Effector CD4-positive, alpha-beta T cell (primary cell): ENCODE results near the gene MCRIP2.

ENCODE experiments used
- DNase-seq: peaks from one replicate; pipeline ENCODE4 v3.0.0-alpha.2; 2020

Gene MCRIP2

DNA sequence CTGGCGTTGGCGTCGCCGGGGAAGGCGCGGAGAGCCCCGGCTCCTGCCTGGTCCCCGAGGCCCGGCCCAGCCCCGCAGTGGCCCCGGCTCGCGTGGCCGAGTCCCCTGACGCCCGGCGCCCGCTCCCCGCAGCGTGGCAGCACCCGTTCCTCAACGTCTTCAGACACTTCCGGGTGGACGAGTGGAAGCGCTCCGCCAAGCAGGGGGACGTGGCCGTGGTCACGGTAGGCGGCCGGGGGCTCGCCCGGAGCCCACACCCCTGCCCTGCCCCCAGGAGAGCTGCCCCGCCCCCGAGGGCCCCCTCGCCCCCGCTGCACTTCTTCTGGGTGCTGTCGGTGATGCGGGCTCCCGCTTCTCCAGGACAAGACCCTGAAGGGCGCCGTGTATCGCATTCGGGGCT, 8.0 kb downstream of the MCRIP2 start:
- no peak for DNase-seq

DNA sequence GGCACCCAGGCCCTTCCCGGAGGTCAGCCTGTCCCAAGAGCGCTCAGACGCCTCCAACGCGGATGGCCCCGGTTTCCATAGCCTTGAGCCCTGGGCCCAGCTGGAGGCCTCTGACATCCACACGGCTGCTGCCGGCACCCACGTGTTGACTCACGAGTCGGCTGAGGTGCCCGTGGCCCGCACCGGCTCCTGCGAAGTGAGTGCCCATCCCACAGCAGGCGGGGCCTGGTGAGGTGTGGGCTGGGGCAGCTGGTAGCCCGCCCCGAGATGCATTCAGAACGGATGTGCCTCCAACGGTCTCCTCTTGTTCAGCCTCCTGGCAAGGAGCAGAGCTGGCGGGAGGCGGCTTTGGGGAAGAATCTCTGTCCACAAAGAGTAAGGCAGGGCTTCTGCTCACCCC, 10.2 kb downstream of the MCRIP2 start:
- DNase-seq, result no peak

DNA sequence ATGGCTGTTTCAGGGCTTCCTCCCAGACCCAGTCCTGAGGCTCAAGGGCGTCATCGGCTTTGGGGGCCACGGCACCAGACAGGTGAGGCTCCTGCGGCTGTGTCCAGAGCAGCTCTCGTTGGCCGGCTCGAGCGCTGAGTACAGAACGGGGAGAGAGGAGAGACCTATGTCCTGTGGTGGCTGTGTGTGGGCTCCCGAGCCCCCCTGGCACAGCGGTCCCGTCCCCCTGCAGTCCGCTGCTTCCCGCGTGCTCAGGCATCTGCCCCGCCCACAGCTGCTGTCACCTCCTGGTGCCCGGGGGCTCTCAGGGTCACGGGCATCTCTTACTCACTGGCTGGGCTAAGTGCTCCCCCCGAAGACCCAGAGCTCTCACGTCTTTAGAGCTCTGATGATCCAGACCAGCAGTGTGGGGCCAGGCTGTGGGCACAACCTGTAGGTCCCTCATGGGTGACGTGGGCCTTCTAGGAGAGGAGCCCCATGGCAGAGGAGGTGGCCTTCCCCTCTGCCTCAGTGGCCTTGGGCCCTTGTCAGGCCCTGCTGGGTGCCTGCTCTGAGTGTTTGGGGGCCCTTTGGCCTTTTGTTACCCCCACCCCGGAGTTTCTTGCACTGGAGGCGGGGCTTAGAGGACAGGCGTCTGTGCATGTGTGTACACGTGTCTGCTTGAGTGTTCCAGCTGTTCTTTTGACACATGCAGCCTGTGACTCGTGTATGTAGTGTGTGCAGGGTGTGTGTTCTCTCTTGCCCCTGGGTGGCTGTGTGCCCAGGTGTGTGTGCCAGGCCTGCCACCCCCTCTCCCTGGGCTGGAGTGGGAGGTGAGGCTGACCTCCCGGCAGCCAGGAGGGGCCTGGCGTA, 11.1 kb downstream of the MCRIP2 start:
- no peak for DNase-seq

DNA sequence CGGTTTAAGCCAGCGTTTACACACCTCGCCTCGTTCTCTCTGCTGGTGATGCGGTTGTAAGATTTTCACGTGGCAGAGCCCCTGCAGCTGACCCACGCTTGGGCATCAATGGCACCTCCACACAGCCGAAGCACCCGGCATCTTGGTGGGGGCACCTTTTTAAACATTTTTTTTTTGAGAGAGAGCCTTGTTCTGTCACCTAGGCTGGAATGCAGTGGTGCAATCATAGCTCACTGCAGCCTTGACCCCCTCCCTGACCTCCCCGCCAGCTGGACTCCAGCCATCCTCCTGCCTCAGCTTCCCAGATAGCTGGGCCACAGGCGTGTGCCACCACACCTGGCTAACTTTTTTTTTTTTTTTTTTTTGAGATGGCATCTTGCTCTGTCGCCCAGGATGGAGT, 12.4 kb downstream of the MCRIP2 start:
- DNase-seq, result no peak

DNA sequence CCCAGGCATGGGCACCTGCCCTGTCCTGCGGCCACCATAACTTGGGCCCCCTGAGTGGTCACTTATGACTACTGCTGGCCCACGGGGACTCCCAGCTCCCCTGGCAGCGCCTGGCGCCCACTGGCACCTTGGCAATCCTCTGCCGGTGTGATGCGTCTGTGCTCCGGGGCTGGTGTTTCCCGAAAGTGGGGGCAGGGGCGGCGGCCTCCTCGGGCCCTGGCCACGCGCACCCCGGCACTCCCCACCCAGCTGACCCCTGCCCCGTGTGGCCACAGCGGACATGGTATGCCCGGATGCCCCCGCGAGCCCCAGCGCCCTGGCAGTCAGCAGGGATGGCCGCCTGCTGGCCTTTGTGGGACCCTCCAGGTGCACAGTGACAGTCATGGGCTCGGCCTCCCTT, 15.9 kb downstream of the MCRIP2 start:
- DNase-seq, result no peak

DNA sequence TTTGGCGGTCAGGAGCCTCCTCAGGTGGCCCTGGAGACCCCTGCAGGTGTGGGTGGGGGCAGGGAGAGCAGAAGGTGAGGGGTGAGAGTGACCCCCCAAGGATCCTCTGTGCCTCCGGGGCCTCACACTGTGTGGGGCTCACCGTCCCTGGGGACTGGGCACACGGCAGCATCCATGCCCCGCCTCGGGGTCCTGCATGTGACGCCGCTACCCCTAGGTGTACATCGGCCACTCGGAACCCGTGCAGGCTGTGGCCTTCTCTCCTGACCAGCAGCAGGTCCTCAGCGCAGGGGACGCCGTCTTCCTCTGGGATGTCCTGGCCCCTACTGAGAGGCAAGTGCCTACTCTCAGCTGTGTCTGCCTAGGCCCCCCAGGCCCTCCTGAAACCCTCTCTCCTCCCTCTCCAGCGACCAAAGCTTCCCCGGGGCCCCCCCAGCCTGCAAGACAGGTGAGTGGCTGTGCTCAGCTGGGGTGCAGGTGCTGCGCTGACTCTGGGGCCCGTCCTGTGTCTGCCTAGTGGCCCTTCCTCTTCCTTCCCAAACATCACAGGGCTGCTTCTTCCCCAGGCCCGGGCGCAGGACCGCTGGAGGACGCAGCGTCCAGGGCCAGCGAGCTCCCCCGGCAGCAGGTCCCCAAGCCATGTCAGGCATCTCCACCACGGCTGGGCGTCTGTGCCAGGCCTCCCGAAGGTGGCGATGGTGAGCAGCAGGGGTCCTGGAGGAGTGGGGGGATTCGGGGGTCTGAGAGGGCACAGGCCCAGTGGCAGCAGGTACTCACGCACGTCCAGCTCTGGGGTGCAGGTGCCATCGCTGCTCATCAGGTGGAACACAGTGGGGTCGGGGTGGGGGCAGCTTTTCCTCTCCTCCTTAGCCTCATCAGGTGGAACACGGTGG, 17.3 kb downstream of the MCRIP2 start:
- DNase-seq, result no peak

DNA sequence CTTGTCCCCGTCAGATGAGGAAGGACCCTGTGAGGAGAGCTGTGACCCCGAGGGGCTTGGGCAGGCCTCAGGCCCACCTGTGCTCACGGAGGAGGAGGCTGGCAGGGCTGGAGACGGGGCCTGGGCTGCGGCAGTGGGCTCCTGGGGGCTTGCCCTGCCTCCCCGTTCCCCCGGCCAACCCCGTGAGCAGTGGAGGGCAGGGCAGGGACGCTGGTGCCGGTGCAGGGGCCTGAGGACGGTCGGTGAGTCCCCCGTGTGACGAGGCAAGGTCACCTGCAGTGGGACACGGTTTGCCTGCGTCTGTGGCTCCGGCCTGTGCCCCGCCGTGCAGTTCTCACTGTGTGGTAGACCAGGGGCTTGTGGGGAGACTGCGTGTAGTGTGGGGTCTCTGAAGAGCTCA, 18.0 kb downstream of the MCRIP2 start:
- DNase-seq, result no peak

DNA sequence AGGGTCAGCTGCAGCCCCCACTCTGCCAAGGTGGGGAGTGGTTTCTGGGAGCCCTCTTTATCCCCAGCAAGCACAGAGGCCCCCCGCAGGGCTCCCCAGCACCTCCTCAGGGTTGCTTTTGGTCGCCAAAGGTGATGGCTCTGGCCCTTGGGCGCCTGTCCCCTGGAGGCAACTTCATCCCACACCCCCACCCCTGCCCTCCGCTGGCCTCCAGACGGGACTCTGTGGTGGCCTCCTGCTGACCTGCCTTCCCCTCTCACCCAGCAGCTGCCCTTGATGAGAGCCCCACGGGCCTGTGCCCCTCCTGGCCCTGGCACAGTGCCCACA, 18.5 kb downstream of the MCRIP2 start:
- no peak for DNase-seq

DNA sequence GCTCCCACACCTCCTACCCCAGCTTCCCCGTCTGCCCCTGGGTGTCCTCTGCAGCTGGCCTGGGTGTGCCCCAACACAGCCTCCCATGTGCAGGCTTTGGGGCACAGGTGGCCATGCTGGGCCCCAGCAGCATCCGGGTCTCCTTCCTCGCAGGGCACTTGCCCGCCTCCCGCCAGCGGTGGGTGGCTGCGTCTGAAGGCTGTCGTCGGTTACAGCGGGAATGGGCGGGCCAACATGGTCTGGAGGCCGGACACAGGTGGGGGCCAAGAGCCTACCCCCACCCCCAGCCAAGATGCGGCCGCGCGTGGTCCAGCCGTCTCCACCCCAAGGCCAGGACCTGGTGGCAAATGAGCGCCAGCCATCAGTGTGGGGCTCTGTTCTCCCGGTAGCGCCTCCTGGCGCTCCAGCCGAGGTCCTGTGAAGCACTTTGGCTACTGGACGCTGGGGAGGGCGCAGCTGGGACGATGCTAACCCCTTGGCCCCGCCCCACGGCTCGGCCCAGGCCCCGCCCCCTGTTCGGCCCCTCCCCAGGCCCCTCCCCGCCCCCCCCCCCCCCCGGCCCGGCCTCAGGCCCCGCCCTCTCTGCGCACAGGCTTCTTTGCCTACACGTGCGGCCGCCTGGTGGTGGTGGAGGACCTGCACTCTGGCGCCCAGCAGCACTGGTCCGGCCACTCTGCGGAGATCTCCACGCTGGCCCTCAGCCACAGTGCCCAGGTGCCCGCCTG, 19.0 kb downstream of the MCRIP2 start:
- DNase-seq, result peak; percentile 53

DNA sequence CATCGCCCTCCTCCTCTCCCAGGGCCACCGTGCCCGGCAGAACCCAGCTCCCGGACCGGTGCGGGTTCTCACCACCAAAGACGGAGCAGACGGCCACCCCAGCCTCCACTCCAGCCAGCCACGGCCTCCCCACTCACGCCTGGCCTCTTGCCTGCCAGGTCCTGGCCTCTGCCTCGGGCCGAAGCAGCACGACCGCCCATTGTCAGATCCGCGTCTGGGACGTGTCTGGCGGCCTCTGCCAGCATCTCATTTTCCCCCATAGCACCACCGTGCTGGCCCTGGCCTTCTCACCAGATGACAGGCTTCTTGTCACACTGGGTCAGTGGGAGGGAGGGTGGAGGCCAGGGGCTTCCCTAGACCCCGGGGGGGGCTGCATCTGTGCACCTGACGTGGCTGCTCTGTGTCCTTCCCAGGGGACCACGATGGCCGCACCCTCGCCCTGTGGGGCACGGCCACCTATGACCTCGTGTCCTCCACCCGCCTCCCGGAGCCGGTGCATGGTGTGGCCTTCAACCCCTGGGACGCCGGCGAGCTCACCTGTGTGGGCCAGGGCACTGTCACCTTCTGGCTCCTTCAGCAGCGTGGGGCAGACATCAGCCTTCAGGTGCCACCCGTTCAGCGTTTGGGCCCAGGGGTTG, 19.7 kb downstream of the MCRIP2 start:
- DNase-seq, result no peak

DNA sequence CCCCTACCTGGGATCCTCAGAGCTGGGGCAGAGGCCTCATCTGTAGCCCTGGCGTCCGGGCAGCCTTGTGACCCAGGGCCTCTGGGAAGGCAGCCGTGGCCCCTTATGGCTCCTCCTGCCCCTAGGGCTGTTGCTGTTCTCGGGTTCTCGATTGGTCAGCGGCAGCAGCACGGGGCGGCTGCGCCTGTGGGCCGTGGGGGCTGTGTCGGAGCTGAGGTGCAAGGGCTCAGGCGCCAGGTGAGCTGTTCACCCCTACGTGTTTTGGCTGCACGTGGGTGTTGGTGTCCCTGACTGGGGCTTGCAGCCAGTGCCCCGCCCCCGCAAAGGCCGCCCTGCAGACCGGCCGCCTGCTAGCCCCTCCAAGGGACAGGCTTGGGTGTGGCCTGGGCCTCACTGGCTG, 20.5 kb downstream of the MCRIP2 start:
- DNase-seq, result no peak

DNA sequence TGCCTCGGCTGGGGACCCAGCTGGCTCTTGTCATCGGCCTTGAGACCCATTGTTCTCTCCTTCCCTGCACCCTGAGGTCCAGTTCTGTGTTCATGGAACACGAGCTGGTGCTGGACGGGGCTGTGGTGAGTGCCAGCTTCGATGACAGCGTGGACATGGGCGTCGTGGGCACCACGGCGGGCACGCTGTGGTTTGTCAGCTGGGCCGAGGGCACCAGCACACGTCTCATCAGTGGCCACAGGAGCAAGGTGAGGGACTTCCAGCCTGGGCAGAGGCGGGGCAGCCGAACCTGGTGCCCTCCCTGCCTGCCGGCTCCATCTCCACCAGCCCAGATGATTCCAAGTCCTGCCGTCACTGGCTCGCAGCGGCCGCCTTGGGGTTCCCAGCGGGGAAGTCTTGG, 21.0 kb downstream of the MCRIP2 start:
- DNase-seq, result no peak

DNA sequence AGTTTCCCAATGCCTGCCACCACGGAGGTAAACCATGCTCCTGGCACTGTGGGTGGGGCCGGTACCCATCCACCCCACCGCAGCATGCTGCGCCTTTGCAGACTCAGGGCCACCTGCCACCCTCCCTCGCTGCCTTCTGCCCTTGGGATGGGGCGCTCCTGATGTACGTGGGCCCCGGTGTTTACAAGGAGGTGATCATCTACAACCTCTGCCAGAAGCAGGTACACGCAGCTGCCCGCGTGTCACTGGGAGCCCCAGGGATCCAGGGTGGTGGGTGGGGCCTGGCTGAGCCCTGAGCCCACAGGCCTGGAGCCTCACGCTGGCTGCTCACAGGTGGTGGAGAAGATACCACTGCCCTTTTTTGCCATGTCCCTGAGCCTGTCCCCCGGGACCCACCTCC, 24.9 kb downstream of the MCRIP2 start:
- no peak for DNase-seq

DNA sequence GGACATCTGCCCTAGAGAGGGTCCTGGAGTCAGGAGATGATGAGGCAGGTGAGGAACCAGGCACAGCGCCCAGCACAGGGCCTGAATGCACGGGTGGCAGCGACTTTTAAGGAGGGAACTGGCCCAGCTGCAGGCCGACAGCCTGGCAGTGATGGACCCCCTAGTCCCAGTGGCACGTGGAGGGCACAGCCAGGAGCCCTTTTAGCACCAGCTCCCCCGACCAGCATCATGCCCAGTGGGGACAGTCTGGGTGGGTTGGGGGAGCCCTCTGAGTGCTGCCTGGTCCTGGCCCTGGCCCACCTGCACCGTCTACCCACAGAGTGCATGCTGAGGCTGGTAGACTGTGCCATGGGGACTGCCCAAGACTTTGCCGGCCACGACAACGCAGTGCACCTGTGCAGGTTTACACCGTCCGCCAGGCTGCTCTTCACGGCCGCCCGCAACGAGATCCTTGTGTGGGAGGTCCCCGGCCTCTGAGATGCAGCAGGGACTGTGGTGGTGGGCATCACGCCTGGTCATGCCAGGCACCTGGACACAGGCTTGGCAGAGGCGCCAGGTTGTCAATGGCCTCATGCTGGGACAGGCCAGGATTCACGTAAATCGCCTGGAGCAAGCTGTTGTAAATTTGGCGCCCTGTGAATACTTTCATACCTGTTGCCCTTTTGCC, 25.6 kb downstream of the MCRIP2 start:
- DNase-seq, result no peak

DNA sequence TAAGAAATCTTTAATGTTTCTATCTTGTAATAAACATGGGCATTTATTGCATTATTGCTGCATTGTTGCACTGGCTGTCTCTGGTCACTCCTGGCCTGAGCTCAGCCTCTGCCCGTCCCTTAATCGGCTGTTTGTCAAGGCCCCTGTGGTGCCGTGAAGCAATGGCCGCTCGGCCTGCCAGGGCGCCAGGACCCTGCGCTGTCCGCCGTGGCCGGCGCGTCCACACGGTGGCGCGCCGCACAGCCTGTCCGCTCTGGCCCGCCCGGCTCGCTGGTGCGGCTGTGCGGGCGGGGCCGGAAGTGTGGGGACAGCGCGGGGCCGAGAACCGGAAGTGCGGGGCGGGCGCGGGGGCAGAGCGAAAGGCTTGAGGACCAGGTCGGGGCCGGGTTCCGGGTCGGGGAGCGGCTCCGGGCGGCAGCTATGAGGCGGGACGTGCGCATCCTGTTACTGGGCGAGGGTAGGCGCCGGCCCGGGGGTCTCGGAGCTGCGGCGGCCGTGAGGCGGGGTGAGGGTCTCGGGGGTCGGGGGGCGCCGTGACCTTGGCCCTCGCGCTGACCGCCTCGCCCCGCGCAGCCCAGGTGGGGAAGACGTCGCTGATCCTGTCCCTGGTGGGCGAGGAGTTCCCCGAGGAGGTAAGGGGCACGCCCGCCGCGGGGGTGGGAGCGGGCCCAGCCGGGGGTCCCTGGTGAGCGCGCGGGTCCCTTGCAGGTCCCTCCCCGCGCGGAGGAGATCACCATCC, 26.3 kb downstream of the MCRIP2 start, which contains the start of gene RHOT2:
TSS of gene RHOT2 (plus strand) at position 353 of the 739 bp plus-strand sequence. CDS start at position 421, 68 bp downstream.
- DNase-seq, result peak; percentile 83

DNA sequence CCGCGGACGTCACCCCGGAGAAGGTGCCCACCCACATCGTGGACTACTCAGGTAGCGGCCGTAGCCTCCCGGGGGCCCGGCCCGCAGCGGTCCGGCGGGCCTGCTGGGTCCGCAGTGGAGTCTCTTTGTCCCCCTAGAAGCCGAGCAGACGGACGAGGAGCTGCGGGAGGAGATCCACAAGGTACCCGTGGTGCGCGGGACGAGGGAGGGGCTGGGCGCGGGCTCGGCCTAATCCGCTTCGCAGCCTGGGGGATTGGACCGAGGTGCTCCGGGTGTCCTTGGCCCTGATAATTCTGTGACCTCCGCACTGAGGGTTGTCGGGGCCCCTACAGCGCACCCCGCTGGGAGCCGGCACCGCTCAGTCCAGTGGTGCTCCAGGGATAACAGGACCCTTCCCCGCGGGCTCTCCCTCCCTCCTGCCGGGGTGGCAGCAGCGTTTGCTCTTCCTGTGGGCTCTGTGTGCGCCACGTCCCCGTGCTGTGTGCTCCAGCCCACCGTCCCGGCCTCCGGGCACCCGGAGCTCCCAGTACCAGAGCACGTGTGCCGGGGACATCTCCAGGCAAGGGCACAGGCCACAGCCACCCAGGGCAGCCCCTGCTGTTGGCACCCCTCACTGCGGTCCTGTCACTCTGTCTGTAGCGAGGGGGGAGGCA, 27.0 kb downstream of the MCRIP2 start:
- DNase-seq, result no peak

DNA sequence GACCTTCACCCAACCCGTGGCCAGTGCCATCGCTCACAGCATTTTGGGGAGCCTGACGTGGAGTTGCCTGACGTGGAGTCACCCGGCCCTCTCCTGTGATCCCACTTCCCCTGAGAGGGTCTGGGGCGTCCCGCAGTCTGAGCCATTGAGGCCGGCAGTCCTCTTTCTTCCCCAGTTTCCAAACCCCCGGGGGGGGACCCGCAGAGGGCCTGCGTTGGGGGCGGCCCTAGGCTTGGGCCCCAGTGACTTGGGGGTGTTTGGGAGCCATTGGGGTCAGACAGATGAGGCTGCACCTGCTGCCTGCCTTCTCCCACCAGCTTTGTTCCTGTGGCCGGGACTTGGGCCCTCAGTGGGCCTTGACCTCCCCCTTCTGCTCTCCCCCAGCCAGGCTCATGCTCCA, 28.0 kb downstream of the MCRIP2 start:
- no peak for DNase-seq

DNA sequence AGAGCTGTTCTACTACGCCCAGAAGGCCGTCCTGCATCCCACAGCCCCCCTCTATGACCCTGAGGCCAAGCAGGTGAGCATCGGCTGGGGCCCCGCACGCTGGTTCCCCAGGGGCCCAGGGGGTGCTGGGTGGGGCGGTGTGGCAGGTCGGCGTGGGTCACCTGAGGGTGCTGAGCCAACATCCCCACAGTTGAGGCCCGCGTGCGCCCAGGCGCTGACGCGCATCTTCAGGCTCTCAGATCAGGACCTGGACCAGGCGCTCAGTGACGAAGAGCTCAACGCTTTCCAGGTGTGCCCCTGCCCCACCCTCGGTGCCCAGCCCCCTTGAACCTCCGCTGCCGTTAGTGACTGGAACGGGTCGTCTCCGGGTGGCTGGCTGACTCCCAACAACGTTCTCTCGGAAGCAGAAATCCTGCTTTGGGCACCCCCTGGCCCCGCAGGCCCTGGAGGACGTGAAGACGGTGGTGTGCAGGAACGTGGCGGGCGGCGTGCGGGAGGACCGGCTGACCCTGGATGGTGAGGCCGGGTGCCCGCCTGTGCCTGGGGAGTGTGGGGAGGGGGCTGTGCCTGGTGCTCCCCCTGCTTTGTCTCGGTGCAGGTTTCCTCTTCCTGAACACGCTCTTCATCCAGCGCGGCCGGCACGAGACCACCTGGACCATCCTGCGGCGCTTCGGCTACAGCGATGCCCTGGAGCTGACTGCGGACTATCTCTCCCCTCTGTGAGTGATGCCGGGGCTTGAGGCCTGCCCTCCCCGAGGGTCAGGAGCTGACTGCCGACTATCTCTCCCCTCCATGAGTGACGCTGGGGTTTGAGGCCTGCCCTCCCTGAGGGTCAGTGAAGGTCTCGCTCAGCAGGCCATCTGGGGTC, 29.1 kb downstream of the MCRIP2 start:
- DNase-seq, result no peak

DNA sequence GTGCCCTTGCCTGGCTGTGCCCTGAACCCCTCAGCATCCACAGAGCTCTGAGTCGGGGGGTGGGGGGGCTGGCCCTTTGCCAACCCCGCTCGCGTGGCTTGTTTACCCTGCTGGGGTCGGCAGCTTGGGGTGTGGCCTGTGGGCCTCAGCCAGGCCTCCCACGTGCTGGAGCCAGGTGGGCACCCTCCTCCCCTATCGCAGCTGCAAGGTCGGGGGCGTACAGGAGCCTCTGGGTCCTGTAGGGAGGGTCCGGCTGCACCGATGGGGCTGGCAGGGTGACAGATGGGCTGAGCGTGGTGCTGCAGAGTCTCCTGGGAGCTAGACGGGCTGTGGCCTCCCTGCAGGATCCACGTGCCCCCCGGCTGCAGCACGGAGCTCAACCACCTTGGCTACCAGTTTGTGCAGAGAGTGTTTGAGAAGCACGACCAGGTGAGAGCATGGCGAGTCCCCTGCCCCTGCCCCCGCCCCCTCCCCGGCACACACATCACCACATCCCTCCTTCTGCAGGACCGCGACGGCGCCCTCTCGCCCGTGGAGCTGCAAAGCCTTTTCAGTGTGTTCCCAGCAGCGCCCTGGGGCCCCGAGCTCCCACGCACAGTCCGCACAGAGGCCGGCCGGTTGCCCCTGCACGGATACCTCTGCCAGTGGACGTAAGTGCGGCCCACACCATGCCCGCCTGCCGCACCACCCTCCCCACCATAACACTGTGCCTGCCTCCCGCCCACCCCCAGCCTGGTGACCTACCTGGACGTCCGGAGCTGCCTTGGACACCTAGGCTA, 29.9 kb downstream of the MCRIP2 start:
- DNase-seq, result no peak
